ENCODE data around the gene RNF169. TPM values are rescaled to one million over a fixed set of nuclear protein-coding genes. Genes with fewer than 3 reads are reported as not detected.
A peak's percentile ranks its signal among the peaks of the same experiment; 100 is the strongest.

Gene RNF169
- total RNA-seq, 1 donor from 2014 or later = 21.3 TPM

GRCh38 chr11:74773476-74773875 lies 24.8 kb downstream of the RNF169 start:
- ATAC-seq = no peak
- H3K27ac ChIP-seq = no peak overlapping the region
- no peaks in the 10 kb centered on the region for H3K36me3 ChIP-seq
- DNase-seq = no peak
- H3K4me1 ChIP-seq = peaks cover 4% of the 10 kb centered on the region
- H3K4me3 ChIP-seq = no peak overlapping the region
- no peaks in the 10 kb centered on the region for H3K9me3 ChIP-seq
- intact Hi-C loops (cut with DNase I) = no loop called here
- TF ChIP-seq, protein P1, sequence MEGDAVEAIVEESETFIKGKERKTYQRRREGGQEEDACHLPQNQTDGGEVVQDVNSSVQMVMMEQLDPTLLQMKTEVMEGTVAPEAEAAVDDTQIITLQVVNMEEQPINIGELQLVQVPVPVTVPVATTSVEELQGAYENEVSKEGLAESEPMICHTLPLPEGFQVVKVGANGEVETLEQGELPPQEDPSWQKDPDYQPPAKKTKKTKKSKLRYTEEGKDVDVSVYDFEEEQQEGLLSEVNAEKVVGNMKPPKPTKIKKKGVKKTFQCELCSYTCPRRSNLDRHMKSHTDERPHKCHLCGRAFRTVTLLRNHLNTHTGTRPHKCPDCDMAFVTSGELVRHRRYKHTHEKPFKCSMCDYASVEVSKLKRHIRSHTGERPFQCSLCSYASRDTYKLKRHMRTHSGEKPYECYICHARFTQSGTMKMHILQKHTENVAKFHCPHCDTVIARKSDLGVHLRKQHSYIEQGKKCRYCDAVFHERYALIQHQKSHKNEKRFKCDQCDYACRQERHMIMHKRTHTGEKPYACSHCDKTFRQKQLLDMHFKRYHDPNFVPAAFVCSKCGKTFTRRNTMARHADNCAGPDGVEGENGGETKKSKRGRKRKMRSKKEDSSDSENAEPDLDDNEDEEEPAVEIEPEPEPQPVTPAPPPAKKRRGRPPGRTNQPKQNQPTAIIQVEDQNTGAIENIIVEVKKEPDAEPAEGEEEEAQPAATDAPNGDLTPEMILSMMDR (IDR thresholded peaks at IDR 0.05) = no peak
- H3K27me3 ChIP-seq = no peaks in the 10 kb centered on the region

GRCh38 chr11:74775762-74776161 lies 27.1 kb downstream of the RNF169 start:
- TF ChIP-seq, protein P1 (IDR thresholded peaks at IDR 0.05) = no peak
- no peaks in the 10 kb centered on the region for H3K36me3 ChIP-seq
- no peak for DNase-seq
- H3K4me3 ChIP-seq = no peak overlapping the region
- no peaks in the 10 kb centered on the region for H3K9me3 ChIP-seq
- peaks cover 11% of the 10 kb centered on the region for H3K4me1 ChIP-seq
- H3K27me3 ChIP-seq = no peaks in the 10 kb centered on the region
- intact Hi-C loops (cut with DNase I) = no loop called here
- no peak for ATAC-seq
- H3K27ac ChIP-seq = no peak overlapping the region

DNA sequence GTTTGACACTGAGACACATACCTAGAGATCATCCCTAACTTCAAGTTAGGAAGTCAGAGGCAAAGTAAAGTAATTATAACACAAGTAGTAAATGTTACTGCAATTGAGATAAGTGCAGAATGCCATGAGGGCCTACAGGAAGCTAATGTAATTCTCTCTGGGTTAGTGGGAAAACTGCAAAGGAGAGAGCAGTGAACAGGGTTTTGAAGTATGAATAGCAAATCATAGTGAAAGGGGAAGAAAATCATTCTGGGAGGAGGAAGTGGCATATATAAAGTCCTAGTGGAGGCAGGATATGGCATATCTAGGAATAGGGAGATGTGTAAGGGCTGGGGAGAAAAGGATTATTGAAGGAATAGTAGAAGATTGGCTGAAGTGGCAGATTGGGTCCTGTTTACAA lies 27.9 kb downstream of the RNF169 start:
- Histone ChIP-seq H3K4me3 (no peak overlapping the region), H3K4me1 (peaks cover 11% of the 10 kb centered on the region)
- ATAC-seq = peak; percentile 56

DNA sequence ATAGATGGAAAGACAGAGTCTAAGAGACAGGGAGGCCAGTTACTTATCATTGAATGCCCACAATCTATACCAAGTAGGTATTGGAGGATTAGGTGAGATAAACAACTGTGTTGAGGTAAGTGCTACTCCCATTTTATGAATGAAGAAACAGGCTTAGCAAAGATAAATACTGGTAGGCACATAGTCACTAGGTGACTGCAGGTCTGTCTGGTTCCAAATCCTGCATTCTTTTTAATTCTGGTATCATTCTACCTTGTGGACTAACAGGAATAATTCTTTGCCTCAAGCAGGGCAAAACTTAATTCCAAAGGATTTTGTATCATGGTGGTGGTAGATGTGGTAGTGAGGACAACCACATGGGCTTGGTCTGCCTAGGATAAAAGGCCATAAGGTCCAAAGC lies 28.4 kb downstream of the RNF169 start:
- Histone ChIP-seq H3K36me3 (no peaks in the 10 kb centered on the region), H3K27ac (no peak overlapping the region), H3K9me3 (no peaks in the 10 kb centered on the region), H3K27me3 (no peaks in the 10 kb centered on the region), H3K4me1 (peaks cover 11% of the 10 kb centered on the region), H3K4me3 (no peak overlapping the region)
- TF ChIP-seq, protein P1 (IDR thresholded peaks at IDR 0.05) = no peak
- DNase-seq = no peak
- intact Hi-C loops (cut with DNase I) = no loop called here
- ATAC-seq = no peak

More for the DNA sequence above, 27.9 kb downstream of the RNF169 start:
- Histone ChIP-seq H3K27ac (no peak overlapping the region), H3K36me3 (no peaks in the 10 kb centered on the region), H3K9me3 (no peaks in the 10 kb centered on the region), H3K27me3 (no peaks in the 10 kb centered on the region)
- DNase-seq = no peak
- TF ChIP-seq, protein P1 (IDR thresholded peaks at IDR 0.05) = no peak
- intact Hi-C loops (cut with DNase I) = no loop called here

- Histone ChIP-seq H3K36me3 (no peaks in the 10 kb centered on the region), H3K27me3 (no peaks in the 10 kb centered on the region), H3K27ac (no peak overlapping the region), H3K9me3 (no peaks in the 10 kb centered on the region), H3K4me1 (peaks cover 13% of the 10 kb centered on the region), H3K4me3 (no peak overlapping the region)
- DNase-seq = no peak
- TF ChIP-seq, protein P1 (IDR thresholded peaks at IDR 0.05) = no peak
- no peak for ATAC-seq
- intact Hi-C loops (cut with DNase I) = no loop called here
Measured at GRCh38 chr11:74777877-74778276, 29.2 kb downstream of the RNF169 start.

- Histone ChIP-seq H3K9me3 (no peaks in the 10 kb centered on the region), H3K36me3 (no peaks in the 10 kb centered on the region), H3K27ac (no peak overlapping the region), H3K27me3 (no peaks in the 10 kb centered on the region), H3K4me3 (no peak overlapping the region), H3K4me1 (peaks cover 18% of the 10 kb centered on the region)
- ATAC-seq (no peak), DNase-seq (no peak)
- intact Hi-C loops (cut with DNase I) = no loop called here
- TF ChIP-seq, protein P1 (IDR thresholded peaks at IDR 0.05) = no peak
Measured at GRCh38 chr11:74778581-74778980, 29.9 kb downstream of the RNF169 start.
